Panc1 (cell line): Measurements from ENCODE around the gene ZFP92. TPM values are rescaled to one million over a fixed set of nuclear protein-coding genes. Genes with fewer than 3 reads are reported as not detected.
A peak's percentile ranks its signal among the peaks of the same experiment; 100 is the strongest.

Experiments used
- ATAC-seq: fragments of 200-7000 bp; cut with Tn5 transposase; 2 replicates; pipeline ENCODE4 v1.9.1; 2020; ENCODE audit warnings: mild to moderate bottlenecking, moderate library complexity
- BruUV-seq: library from RNA; stranded (reverse); fragments of 400-500 nt; replicated peaks from 2 replicates; lab custom pipeline; 2021; lab: Mats Ljungman, UMichigan
- CTCF ChIA-PET: fragments of 300-600 bp; sonication (Branson Sonifier 250); formaldehyde crosslinking; loops from one replicate; lab custom pipeline; 2022; ENCODE audit warnings: antibody characterized with exemption; lab: Charles Lee
- POLR2A ChIA-PET: fragments of 300-600 bp; sonication (Branson Sonifier 250); formaldehyde crosslinking; loops from one replicate; lab custom pipeline; 2022; ENCODE audit warnings: antibody characterized with exemption; lab: Charles Lee
- DNase-seq: peaks from one replicate; pipeline ENCODE4 v3.0.0-alpha.2; 2010; ENCODE audit warnings: low read depth, low spot score
- H3K27ac ChIP-seq: 2 replicates; pipeline ENCODE4 v1.5.1; 2011; ENCODE audit warnings: mild to moderate bottlenecking, low read length, inconsistent platforms
- H3K27me3 ChIP-seq: fragments of 200-500 bp; sonication (Bioruptor generic); 2 replicates; pipeline ENCODE4 v1.6.0; 2014; ENCODE audit warnings: low read length, inconsistent platforms; ENCODE audit not compliant: control insufficient read depth, insufficient read depth
- H3K36me3 ChIP-seq: fragments of 200-500 bp; sonication (Bioruptor generic); 2 replicates; pipeline ENCODE4 v1.5.1; 2014; ENCODE audit warnings: inconsistent platforms, mild to moderate bottlenecking, low read length, moderate library complexity; ENCODE audit not compliant: control insufficient read depth, insufficient read depth
- H3K4me1 ChIP-seq: 2 replicates; pipeline ENCODE4 v1.5.1; 2011; ENCODE audit warnings: inconsistent platforms, mild to moderate bottlenecking, low read length, moderate library complexity; ENCODE audit not compliant: control insufficient read depth, insufficient read depth
- H3K4me3 ChIP-seq, 2 experiments: 2 replicates each; pipeline ENCODE4 v1.5.1; 2011 to 2012; ENCODE audit warnings: low read depth in 2 of 2, low read length in 2 of 2, mild to moderate bottlenecking in 2 of 2, inconsistent platforms in 1 of 2, moderate library complexity in 1 of 2
- H3K9me3 ChIP-seq: fragments of 200-500 bp; sonication (Bioruptor generic); 2 replicates; pipeline ENCODE4 v1.5.1; 2014; ENCODE audit warnings: low read depth, mild to moderate bottlenecking, inconsistent platforms, low read length, moderate library complexity; ENCODE audit not compliant: control insufficient read depth, insufficient read depth
- POLR2AphosphoS5 ChIP-seq: IDR thresholded peaks from 2 replicates; pipeline ENCODE4 v1.6.1; 2012; ENCODE audit warnings: mild to moderate bottlenecking, low read depth, low read length, moderate library complexity
- SIN3A ChIP-seq: IDR thresholded peaks from 2 replicates; pipeline ENCODE4 v1.6.1; 2012; ENCODE audit warnings: low read depth, mild to moderate bottlenecking, low read length, moderate library complexity, borderline replicate concordance; ENCODE audit not compliant: insufficient read depth
- TCF7L2 ChIP-seq: IDR thresholded peaks from 2 replicates; pipeline ENCODE4 v1.6.1; 2011; ENCODE audit warnings: mild to moderate bottlenecking, low read depth, low read length, inconsistent platforms
- in situ Hi-C: cut with HindIII; loops from 2 replicates; pipeline ENCODE4 v1.10.0; 2016; ENCODE audit warnings: low sequenced_read_pairs, low pct_unique_long_range_greater_than_20kb
- intact Hi-C: fragments of 100-400 bp; cut with micrococcal nuclease; formaldehyde crosslinking; loops from one replicate; pipeline ENCODE4 v1.10.0; 2022; ENCODE audit not compliant: unreplicated experiment
- total RNA-seq: library from RNA; stranded (reverse); gene quantifications from one replicate; pipeline ENCODE4 v1.2.1, GENCODE V29; 2021; ENCODE audit not compliant: unreplicated experiment
- TF ChIP-seq, protein P1 (sequence below): fragments of 450-650 bp; IDR thresholded peaks from 2 replicates; pipeline ENCODE4 v1.5.1; 2017; ENCODE audit warnings: mild to moderate bottlenecking
- TF ChIP-seq, protein P2 (sequence below), 2 experiments: IDR thresholded peaks; 2 replicates each; pipeline ENCODE4 v1.6.1; 2011 to 2012; ENCODE audit warnings: low read depth in 2 of 2, control low read depth in 1 of 2, low read length in 1 of 2, mild to moderate bottlenecking in 1 of 2, moderate library complexity in 1 of 2; ENCODE audit not compliant: insufficient read depth in 1 of 2

The ZFP92 gene
- total RNA-seq, 1 experiment from 2014 or later: 0.90 TPM

DNA sequence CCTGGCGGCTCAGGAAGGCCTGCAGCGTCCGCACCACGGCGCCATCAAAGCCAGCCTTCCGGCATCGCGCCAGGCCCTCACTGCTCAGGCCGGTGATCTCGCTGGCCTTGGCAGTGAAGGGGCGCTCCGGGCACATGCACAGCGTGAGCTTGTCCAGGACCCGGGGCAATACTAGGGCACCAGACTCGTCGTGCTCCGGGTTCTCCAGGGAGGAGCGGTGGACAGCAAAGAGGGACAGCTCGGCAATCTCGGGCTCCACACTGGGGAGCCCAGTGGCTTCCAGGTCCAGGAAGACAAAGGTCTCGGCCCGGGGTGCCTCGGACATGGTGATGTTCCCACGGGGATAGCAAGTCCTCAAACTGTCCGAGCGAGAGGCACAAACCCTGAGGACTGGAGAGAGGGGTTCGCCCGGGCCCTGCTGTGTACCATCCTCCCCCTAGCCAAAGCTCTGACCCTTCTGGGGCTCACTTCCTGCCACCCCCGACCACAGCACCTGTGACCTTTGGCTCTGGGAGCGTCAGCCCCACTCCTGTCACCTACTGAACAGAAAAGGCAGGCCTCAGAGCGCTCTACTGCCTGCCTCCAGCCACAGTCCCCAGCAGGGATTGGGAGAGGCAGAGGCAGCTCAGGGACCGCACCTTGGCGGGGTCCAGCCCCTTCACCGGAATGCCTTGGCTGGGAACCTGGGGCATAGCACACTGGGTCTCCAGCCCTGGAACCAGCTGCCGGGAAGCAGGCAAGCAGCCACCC is 34.0 kb downstream of the ZFP92 start:
- H3K36me3 ChIP-seq: no peaks in the 10 kb centered on the region
- DNase-seq (no peak), ATAC-seq (peak; percentile 33)
- in situ Hi-C loops: no loop called here
- intact Hi-C loops: no loop called here
- no peaks in the 10 kb centered on the region for H3K27me3 ChIP-seq
- POLR2A ChIA-PET: no interaction called here
- H3K4me1 ChIP-seq: no peaks in the 10 kb centered on the region
- CTCF ChIA-PET: no interaction called here
- no TSS peak for BruUV-seq
- H3K27ac ChIP-seq: no peak overlapping the region
- no peak; the same call in 1 of the 2 replicates for TF ChIP-seq POLR2AphosphoS5
- no peak for TF ChIP-seq SIN3A
- no peak for TF ChIP-seq TCF7L2
- TF ChIP-seq, protein P1, sequence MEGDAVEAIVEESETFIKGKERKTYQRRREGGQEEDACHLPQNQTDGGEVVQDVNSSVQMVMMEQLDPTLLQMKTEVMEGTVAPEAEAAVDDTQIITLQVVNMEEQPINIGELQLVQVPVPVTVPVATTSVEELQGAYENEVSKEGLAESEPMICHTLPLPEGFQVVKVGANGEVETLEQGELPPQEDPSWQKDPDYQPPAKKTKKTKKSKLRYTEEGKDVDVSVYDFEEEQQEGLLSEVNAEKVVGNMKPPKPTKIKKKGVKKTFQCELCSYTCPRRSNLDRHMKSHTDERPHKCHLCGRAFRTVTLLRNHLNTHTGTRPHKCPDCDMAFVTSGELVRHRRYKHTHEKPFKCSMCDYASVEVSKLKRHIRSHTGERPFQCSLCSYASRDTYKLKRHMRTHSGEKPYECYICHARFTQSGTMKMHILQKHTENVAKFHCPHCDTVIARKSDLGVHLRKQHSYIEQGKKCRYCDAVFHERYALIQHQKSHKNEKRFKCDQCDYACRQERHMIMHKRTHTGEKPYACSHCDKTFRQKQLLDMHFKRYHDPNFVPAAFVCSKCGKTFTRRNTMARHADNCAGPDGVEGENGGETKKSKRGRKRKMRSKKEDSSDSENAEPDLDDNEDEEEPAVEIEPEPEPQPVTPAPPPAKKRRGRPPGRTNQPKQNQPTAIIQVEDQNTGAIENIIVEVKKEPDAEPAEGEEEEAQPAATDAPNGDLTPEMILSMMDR: no peak
- TF ChIP-seq, protein P2, sequence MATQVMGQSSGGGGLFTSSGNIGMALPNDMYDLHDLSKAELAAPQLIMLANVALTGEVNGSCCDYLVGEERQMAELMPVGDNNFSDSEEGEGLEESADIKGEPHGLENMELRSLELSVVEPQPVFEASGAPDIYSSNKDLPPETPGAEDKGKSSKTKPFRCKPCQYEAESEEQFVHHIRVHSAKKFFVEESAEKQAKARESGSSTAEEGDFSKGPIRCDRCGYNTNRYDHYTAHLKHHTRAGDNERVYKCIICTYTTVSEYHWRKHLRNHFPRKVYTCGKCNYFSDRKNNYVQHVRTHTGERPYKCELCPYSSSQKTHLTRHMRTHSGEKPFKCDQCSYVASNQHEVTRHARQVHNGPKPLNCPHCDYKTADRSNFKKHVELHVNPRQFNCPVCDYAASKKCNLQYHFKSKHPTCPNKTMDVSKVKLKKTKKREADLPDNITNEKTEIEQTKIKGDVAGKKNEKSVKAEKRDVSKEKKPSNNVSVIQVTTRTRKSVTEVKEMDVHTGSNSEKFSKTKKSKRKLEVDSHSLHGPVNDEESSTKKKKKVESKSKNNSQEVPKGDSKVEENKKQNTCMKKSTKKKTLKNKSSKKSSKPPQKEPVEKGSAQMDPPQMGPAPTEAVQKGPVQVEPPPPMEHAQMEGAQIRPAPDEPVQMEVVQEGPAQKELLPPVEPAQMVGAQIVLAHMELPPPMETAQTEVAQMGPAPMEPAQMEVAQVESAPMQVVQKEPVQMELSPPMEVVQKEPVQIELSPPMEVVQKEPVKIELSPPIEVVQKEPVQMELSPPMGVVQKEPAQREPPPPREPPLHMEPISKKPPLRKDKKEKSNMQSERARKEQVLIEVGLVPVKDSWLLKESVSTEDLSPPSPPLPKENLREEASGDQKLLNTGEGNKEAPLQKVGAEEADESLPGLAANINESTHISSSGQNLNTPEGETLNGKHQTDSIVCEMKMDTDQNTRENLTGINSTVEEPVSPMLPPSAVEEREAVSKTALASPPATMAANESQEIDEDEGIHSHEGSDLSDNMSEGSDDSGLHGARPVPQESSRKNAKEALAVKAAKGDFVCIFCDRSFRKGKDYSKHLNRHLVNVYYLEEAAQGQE (IDR thresholded peaks at IDR 0.05; ENCODE audit: insufficient read depth in 1 of 2, low read depth in 2 of 2, low read length in 1 of 2): no peak
- no peak overlapping the region for H3K4me3 ChIP-seq
- no peaks in the 10 kb centered on the region for H3K9me3 ChIP-seq

DNA sequence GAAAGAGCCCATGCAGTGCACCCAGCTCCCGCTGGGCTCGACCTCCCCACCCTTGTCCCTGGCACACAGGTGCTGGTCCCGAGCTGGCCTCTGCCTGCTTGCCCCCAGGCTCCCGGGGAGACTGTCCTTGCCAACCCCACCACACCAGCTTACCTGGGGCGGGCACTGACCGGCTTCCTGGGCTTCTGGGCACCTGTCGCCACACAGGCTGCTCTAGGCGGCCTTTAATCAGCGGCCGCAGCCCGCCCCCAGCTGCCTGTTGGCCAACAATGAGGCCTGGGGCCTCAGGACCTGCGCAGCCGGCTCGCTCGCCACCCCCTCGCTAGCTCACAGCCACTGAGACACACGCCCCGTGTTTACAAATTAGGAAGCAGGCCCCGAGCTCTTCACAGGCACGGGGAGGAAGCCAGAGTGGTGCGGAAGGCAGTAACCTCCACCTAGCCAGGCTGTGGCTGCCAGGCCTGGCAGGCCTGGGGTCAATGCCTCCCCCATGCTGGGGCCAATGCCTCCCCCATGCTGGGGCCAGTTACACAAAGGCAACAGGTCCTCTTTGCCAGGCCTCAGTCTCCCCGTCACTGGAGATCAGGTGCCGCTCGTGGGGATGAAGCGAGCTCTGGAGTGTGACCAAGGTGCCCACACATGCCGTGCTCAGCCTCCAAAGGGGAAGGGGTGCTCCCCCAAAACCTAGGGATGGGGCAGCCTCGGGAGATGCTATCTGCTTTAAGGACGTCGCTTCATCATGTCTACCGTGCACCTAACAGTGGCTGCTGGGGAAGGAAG is 34.8 kb downstream of the ZFP92 start, which contains the start of gene TREX2:
Gene TREX2, minus strand, starts transcription at position 201 of the 780 bp plus-strand sequence. CDS start 626 bp downstream, outside the sequence.
- ChIA-PET POLR2A (no interaction called here), CTCF (no interaction called here)
- no peak within 1 kb of the TSS for H3K4me3 ChIP-seq
- DNase-seq (no peak), ATAC-seq (0 out of 2 replicates have a peak, but pooled peaks have one; percentile 8)
- in situ Hi-C loops (no loop called here), intact Hi-C loops (no loop called here)
- H3K27ac ChIP-seq: no peak within 1 kb of the TSS
- TF ChIP-seq TCF7L2: no peak
- no peak for TF ChIP-seq POLR2AphosphoS5
- TF ChIP-seq, protein P1: no peak
- TF ChIP-seq, protein P2 (IDR thresholded peaks at IDR 0.05; ENCODE audit: insufficient read depth in 1 of 2, low read depth in 2 of 2, low read length in 1 of 2): no peak
- no peak for TF ChIP-seq SIN3A
- no peaks in the 10 kb centered on the region for H3K9me3 ChIP-seq
- H3K36me3 ChIP-seq: no peaks in the 10 kb centered on the region
- H3K4me1 ChIP-seq: no peaks in the 10 kb centered on the region
- BruUV-seq: no TSS peak
- no peaks in the 10 kb centered on the region for H3K27me3 ChIP-seq
